ENCODE results near the gene FREM2. TPM values are rescaled to one million over a fixed set of nuclear protein-coding genes. Genes with fewer than 3 reads are reported as not detected.

FREM2 gene
- total RNA-seq, 1 experiment from 2014 or later, result 0.04 TPM

DNA sequence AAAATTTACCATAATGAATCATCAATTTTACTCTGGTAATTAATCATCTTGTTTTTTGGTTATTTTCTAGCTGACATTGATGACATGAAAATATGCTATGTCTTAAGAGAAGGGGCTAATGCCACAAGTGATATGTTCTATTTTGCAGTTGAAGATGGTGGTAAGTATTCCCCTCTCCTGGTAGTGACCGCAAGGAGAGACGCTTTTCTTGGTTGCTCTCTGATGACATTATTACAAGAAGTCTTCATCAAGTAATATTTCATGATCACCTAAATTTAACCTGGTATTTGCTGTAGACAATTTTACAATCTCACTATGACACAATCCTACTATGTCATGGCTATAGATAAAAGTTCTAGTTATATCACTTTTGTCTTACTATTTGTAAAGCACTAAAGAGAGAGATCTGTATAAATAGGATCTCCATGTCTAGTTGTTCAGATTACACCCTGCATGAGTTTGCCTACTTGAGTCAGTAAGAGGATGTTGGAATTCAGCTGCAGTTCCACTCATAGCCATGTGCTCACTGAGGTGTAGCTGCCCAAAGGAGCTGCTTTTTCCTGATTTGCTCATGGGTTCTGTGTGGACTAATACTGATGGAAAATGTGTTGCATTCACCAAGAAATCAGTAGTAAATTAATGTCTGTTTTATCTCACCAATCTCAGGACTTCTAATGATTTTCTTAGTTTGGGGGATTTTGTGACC, 10.9 kb downstream of the FREM2 start:
- ChIA-PET CTCF (no interaction called here), POLR2A (ENCODE audit: unreplicated experiment) (no interaction called here)
- Histone ChIP-seq H3K4me3 (ENCODE audit: low read length) (no peak overlapping the region), H3K9ac (ENCODE audit: low read length) (no peak overlapping the region), H3K27ac (ENCODE audit: low read length) (no peak overlapping the region), H3F3A (ENCODE audit: low read length, unreplicated experiment) (no peaks in the 10 kb centered on the region), H3K36me3 (ENCODE audit: low read depth, low read length) (no peaks in the 10 kb centered on the region), H2AFZ (ENCODE audit: low read length) (no peak overlapping the region), H3K4me1 (ENCODE audit: insufficient read depth, low read length) (no peaks in the 10 kb centered on the region), H3K9me3 (ENCODE audit: low read length) (no peaks in the 10 kb centered on the region), H3K4me2 (ENCODE audit: low read length) (no peak overlapping the region), H3K9me2 (replicated peaks; ENCODE audit: low read length) (no peaks in the 10 kb centered on the region), H4K20me1 (ENCODE audit: low read length) (no peaks in the 10 kb centered on the region), H3K27me3 (ENCODE audit: low read length) (peaks cover 13% of the 10 kb centered on the region; the same call in 1 of the 2 replicates), H3K79me2 (ENCODE audit: low read length) (no peaks in the 10 kb centered on the region)
- ATAC-seq (peak; percentile 49; the same call in 1 of the 2 replicates), DNase-seq (peak; percentile 5)
- intact Hi-C loops (cut with micrococcal nuclease), result no loop called here
- TF ChIP-seq EZH2phosphoT487 (IDR thresholded peaks at IDR 0.05; ENCODE audit: borderline replicate concordance, low read length), result no peak
- TF ChIP-seq CTCF (conservative IDR thresholded peaks at IDR 0.05; ENCODE audit: low read depth, low read length), result no peak
- BruUV-seq (replicated peaks), result no TSS peak

- POLR2A ChIA-PET (ENCODE audit: unreplicated experiment), result no interaction called here
- Histone ChIP-seq H3K4me1 (ENCODE audit: insufficient read depth, low read length) (no peaks in the 10 kb centered on the region), H3K9ac (ENCODE audit: low read length) (no peak overlapping the region), H3K4me2 (ENCODE audit: low read length) (no peak overlapping the region), H3K79me2 (ENCODE audit: low read length) (no peaks in the 10 kb centered on the region), H3K9me3 (ENCODE audit: low read length) (no peaks in the 10 kb centered on the region), H4K20me1 (ENCODE audit: low read length) (no peaks in the 10 kb centered on the region), H3K27me3 (ENCODE audit: low read length) (peaks cover 20% of the 10 kb centered on the region; the same call in 1 of the 2 replicates), H3K4me3 (ENCODE audit: low read length) (no peak overlapping the region), H3K27ac (ENCODE audit: low read length) (no peak overlapping the region), H3F3A (ENCODE audit: low read length, unreplicated experiment) (no peaks in the 10 kb centered on the region), H3K9me2 (replicated peaks; ENCODE audit: low read length) (no peaks in the 10 kb centered on the region), H2AFZ (ENCODE audit: low read length) (no peak overlapping the region), H3K36me3 (ENCODE audit: low read depth, low read length) (no peaks in the 10 kb centered on the region)
- no TSS peak for BruUV-seq (replicated peaks)
- DNase-seq (no peak), ATAC-seq (no peak)
- intact Hi-C loops (cut with micrococcal nuclease), result no loop called here
- CTCF ChIA-PET, result no interaction called here
- TF ChIP-seq CTCF (conservative IDR thresholded peaks at IDR 0.05; ENCODE audit: low read depth, low read length), result no peak
- no peak for TF ChIP-seq EZH2phosphoT487 (IDR thresholded peaks at IDR 0.05; ENCODE audit: borderline replicate concordance, low read length)
Measured at GRCh38 chr13:38700051-38700450, 13.2 kb downstream of the FREM2 start.

DNA sequence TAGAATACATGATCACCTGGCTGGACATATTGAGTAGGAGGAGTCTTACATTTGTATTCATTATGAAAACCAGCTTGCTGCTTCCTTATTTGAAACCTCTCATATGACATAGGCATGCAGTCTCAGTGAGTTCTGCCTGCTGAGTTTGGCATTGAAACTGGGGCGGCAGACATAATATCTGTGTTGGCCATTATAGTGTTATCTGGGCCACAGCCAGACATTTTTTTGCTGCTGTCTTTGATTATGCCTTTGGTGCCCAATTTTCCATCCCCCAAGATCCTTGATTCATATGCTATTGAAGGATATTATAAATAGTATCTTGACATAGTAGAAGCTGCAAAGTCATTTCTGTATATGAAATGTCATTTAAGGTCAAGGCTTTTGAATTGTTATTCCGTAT, 15.8 kb downstream of the FREM2 start:
- peaks cover 37% of the 10 kb centered on the region for H3K27me3 ChIP-seq (ENCODE audit: low read length)
- H3K36me3 ChIP-seq (ENCODE audit: low read depth, low read length), result no peaks in the 10 kb centered on the region
- TF ChIP-seq EZH2phosphoT487 (IDR thresholded peaks at IDR 0.05; ENCODE audit: borderline replicate concordance, low read length), result no peak
- TF ChIP-seq EZH2 (IDR thresholded peaks at IDR 0.05; ENCODE audit: low read length, unreplicated experiment), result no peak
- no peak for TF ChIP-seq CTCF (conservative IDR thresholded peaks at IDR 0.05; ENCODE audit: low read depth, low read length)
- ATAC-seq, result no peak
- POLR2A ChIA-PET (ENCODE audit: unreplicated experiment), result no interaction called here
- no peaks in the 10 kb centered on the region for H3K9me2 ChIP-seq (replicated peaks; ENCODE audit: low read length)
- CTCF ChIA-PET, result no interaction called here
- intact Hi-C loops (cut with micrococcal nuclease), result no loop called here
- no peaks in the 10 kb centered on the region for H3K4me1 ChIP-seq (ENCODE audit: insufficient read depth, low read length)
- H3K4me2 ChIP-seq (ENCODE audit: low read length), result no peak overlapping the region
- H3K79me2 ChIP-seq (ENCODE audit: low read length), result no peaks in the 10 kb centered on the region
- H3K4me3 ChIP-seq (ENCODE audit: low read length), result no peak overlapping the region
- no peak overlapping the region for H3K27ac ChIP-seq (ENCODE audit: low read length)
- H3K9ac ChIP-seq (ENCODE audit: low read length), result no peak overlapping the region
- no peaks in the 10 kb centered on the region for H4K20me1 ChIP-seq (ENCODE audit: low read length)
- H3F3A ChIP-seq (ENCODE audit: low read length, unreplicated experiment), result no peaks in the 10 kb centered on the region
- no peak for DNase-seq
- no peak overlapping the region for H2AFZ ChIP-seq (ENCODE audit: low read length)
- BruUV-seq (replicated peaks), result no TSS peak
- no peaks in the 10 kb centered on the region for H3K9me3 ChIP-seq (ENCODE audit: low read length)

All from PC-3 (cell line).